BE2C (cell line): Measurements from ENCODE around the gene CASZ1.

Source experiments
- DNase-seq: peaks from one replicate; pipeline ENCODE4 v3.0.0-alpha.2; 2020
- H3K27me3 ChIP-seq: fragments of 250-450 bp; sonication (Bioruptor Pico); 2 replicates; pipeline ENCODE4 v1.5.1; 2020; ENCODE audit warnings: mild to moderate bottlenecking
- H3K36me3 ChIP-seq: fragments of 250-450 bp; sonication (Bioruptor Pico); 2 replicates; pipeline ENCODE4 v1.5.1; 2020; ENCODE audit warnings: mild to moderate bottlenecking
- H3K4me1 ChIP-seq: fragments of 250-450 bp; sonication (Bioruptor Pico); 2 replicates; pipeline ENCODE4 v1.5.1; 2020
- H3K4me3 ChIP-seq: 2 replicates; pipeline ENCODE4 v1.5.1; 2011; ENCODE audit warnings: low read depth, low read length
- H3K9me3 ChIP-seq: fragments of 250-450 bp; sonication (Bioruptor Pico); 2 replicates; pipeline ENCODE4 v1.5.1; 2020
- TF ChIP-seq, protein P1 (sequence below): IDR thresholded peaks from 2 replicates; pipeline ENCODE4 v1.5.1; 2012; ENCODE audit warnings: mild to moderate bottlenecking, low read depth, low read length

CASZ1 gene

DNA sequence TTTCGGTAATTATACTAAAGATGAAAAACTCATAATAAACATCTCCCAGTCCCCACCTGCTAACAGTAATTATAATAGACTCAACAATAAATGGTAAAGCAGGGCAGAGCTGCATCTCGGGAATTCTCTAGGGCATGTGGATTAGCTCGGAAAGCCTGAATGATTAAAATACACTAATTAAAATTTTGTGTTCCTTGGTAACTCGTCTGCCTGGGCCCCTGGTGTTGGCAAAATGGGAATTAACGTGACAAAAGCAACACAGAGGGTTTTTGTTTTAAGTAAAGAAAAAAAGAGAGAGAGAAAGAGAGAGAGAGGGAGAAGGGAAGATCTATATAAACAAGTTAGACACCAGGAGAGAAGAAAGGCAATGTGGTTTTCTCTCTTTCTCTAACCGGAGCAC lies 62.1 kb downstream of the CASZ1 start:
- Histone ChIP-seq H3K4me3 (no peak overlapping the region), H3K4me1 (no peaks in the 10 kb centered on the region; the same call in 1 of the 2 replicates), H3K27me3 (no peaks in the 10 kb centered on the region), H3K36me3 (no peaks in the 10 kb centered on the region), H3K9me3 (no peaks in the 10 kb centered on the region)
- DNase-seq = no peak
- TF ChIP-seq, protein P1, sequence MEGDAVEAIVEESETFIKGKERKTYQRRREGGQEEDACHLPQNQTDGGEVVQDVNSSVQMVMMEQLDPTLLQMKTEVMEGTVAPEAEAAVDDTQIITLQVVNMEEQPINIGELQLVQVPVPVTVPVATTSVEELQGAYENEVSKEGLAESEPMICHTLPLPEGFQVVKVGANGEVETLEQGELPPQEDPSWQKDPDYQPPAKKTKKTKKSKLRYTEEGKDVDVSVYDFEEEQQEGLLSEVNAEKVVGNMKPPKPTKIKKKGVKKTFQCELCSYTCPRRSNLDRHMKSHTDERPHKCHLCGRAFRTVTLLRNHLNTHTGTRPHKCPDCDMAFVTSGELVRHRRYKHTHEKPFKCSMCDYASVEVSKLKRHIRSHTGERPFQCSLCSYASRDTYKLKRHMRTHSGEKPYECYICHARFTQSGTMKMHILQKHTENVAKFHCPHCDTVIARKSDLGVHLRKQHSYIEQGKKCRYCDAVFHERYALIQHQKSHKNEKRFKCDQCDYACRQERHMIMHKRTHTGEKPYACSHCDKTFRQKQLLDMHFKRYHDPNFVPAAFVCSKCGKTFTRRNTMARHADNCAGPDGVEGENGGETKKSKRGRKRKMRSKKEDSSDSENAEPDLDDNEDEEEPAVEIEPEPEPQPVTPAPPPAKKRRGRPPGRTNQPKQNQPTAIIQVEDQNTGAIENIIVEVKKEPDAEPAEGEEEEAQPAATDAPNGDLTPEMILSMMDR = no peak

DNA sequence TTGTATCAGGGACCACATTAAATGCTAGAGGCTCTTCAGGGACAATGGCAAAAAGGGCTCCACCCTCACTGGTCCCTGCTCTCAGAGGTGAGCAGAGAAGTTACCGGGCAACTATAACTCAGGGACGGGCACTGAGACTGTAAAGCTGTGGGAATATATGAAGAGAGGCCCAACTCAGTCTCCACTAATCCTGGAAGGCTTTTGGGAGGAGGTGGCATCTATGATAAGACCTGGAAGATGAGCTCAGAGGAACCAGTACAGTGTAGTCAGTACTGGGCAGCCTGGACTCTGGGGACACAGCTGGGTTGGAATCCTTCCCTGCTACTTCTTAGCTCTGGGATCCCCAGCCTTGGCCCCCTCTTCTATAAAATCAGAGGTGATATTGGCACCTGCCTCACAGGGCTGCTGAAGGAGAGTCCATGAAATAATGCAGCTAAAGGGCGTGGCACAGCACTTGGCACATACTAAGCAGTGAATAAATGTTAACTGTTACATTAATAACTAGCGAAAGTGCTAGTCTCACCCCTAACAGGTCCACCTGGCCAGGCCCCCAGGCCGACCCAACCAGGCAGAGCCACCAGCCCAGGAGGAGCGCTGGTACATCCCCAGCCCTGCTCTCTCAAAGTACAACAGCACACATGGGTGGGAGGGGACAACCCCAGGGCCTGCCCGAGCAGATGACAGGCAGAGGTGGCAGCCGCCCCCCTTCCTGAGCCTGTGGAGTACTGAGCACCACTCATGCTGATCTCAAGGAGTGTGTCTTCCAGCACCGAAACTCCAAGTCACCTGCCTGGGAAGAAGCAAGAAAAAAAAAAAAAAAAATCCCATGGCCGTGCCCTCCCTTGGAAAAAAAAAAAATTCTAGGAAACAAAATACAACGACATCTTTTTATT lies 62.7 kb downstream of the CASZ1 start:
- H3K4me3 ChIP-seq = no peak overlapping the region
- H3K27me3 ChIP-seq = no peaks in the 10 kb centered on the region
- H3K9me3 ChIP-seq = no peaks in the 10 kb centered on the region
- no peak for DNase-seq
- no peaks in the 10 kb centered on the region for H3K36me3 ChIP-seq
- no peaks in the 10 kb centered on the region; the same call in 1 of the 2 replicates for H3K4me1 ChIP-seq
- TF ChIP-seq, protein P1 = no peak

DNA sequence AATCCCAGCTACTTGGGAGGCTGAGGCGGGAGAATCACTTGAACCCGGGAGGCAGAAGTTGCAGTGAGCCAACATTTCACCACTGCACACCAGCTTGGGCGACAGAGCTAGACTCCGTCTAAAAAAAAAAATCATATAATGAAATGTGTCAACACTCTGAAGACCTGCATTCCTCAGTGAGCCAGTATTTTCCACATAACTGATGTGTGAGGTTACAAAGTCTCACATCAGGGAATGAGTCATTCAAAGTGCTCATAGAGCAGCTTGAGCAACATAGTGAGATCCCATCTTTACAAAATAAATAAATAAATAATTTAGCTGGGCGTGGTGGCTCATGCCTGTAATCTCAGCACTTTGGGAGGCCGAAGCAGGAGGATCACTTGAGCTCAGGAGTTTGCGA lies 65.5 kb downstream of the CASZ1 start:
- H3K36me3 ChIP-seq = no peaks in the 10 kb centered on the region
- TF ChIP-seq, protein P1 = no peak
- no peak overlapping the region for H3K4me3 ChIP-seq
- H3K9me3 ChIP-seq = no peaks in the 10 kb centered on the region
- no peak for DNase-seq
- peaks cover under 1% of the 10 kb centered on the region; the same call in 1 of the 2 replicates for H3K4me1 ChIP-seq
- no peaks in the 10 kb centered on the region for H3K27me3 ChIP-seq

DNA sequence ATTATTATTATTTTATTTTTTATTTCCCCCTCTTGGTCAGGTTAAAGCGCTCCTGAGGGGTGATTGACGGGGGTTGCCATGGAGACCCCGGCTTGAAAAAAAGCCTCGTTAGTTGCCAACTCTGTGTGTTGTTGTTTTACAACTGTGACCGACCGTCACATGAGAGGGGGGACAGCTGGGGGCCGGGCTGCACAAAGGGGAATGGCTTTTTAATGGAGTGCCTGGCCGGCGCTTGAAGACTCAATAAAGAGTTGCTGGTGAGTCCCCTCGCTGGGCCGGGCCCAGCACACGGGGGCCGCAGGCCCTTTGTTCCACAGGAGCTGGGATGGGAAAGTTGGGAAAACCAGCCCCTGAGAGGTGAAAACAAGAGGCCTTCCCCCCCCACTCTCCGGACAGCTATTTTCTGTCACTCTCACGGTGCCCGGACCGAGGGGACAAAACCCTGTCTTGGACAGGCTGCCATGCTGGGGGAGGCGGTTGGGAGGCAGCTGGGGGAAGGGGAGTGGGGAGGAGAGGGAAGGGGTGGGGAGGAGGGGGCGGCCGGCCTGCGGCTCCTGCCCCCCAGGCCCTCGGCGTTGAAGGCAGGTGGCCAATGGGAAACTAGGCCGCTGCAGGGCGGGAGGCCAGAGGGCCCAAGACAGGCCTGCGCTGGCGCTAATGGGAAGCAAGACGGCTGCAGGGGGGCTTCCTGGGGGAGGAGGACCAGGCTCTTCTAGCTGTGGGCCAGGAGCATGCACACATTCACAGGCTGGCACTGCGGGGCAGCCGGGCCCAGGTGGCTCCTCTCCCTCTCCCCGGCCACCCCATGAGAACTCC lies 67.6 kb downstream of the CASZ1 start:
- no peak overlapping the region for H3K4me3 ChIP-seq
- peaks cover 5% of the 10 kb centered on the region; the same call in 1 of the 2 replicates for H3K4me1 ChIP-seq
- H3K9me3 ChIP-seq = no peaks in the 10 kb centered on the region
- no peak for DNase-seq
- no peaks in the 10 kb centered on the region for H3K27me3 ChIP-seq
- TF ChIP-seq, protein P1 = no peak
- H3K36me3 ChIP-seq = no peaks in the 10 kb centered on the region

DNA sequence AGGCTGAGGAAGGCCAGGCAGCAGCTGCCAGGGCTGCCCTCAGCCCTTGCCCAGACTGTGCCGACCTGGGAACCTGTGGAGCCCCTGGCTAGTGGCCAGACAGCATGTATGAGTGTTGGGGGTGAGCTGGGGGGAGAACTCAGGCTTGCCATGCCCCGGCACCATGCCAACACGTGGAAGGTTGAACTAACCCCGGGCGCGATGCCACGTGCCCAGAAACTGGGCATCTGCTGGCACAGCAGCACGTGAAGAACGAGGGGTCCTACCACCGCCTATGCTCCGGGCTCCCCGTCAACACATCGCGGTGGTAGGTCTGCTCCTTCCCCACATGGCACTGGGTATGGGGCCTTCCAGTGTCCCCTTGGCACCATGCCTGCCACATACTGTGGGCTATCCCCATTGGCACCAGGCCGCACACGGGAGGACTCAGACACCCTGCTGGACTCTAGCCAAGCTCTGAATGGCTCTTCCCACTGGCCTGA lies 68.7 kb downstream of the CASZ1 start:
- H3K4me3 ChIP-seq = no peak overlapping the region
- H3K9me3 ChIP-seq = no peaks in the 10 kb centered on the region
- no peaks in the 10 kb centered on the region for H3K27me3 ChIP-seq
- DNase-seq = no peak
- peaks cover 5% of the 10 kb centered on the region; the same call in 1 of the 2 replicates for H3K4me1 ChIP-seq
- H3K36me3 ChIP-seq = no peaks in the 10 kb centered on the region
- TF ChIP-seq, protein P1 = no peak
